H1 (cell line): ENCODE measurements around the gene ALPK3. TPM values are rescaled to one million over a fixed set of nuclear protein-coding genes. Genes with fewer than 3 reads are reported as not detected.

ENCODE experiments used
- CTCF ChIA-PET: fragments of 300-600 bp; sonication (Branson Sonifier 250); formaldehyde crosslinking; loops from one replicate; lab custom pipeline; 2021; ENCODE audit not compliant: partially characterized antibody; lab: Charles Lee
- POLR2A ChIA-PET: fragments of 300-600 bp; sonication (Branson Sonifier 250); formaldehyde crosslinking; loops from one replicate; lab custom pipeline; 2021; ENCODE audit warnings: inconsistent platforms; ENCODE audit not compliant: partially characterized antibody; lab: Charles Lee
- DNase-seq, 2 experiments: peaks; one replicate each; pipeline versions ENCODE4 v3.0.0 to v3.0.0-alpha.2; 2010 to 2022; ENCODE audit warnings: low spot score in 2 of 2, low read depth in 1 of 2, mixed read lengths in 1 of 2
- FAIRE-seq: peaks from 2 replicates; lab custom pipeline; 2011; peaks lifted over from hg19 to GRCh38; lab: Jason Lieb, UNC
- H2AFZ ChIP-seq: 2 replicates; pipeline ENCODE4 v1.8.1; 2012; ENCODE audit warnings: low read length, inconsistent platforms
- H2AK5ac ChIP-seq: 2 replicates; pipeline ENCODE4 v1.6.1; 2013; ENCODE audit warnings: low read depth, low read length
- H2BK120ac ChIP-seq: replicated peaks from 2 replicates; pipeline ENCODE3; 2013; ENCODE audit warnings: low read depth, low read length, inconsistent platforms
- H2BK12ac ChIP-seq: 2 replicates; pipeline ENCODE4 v1.6.1; 2013; ENCODE audit warnings: low read depth, low read length
- H2BK15ac ChIP-seq: 2 replicates; pipeline ENCODE4 v1.6.1; 2013; ENCODE audit warnings: low read length
- H2BK20ac ChIP-seq: 2 replicates; pipeline ENCODE4 v1.6.1; 2013; ENCODE audit warnings: low read length
- H2BK5ac ChIP-seq: 2 replicates; pipeline ENCODE4 v1.6.1; 2013; ENCODE audit warnings: low read depth, low read length
- H3K14ac ChIP-seq: 2 replicates; pipeline ENCODE4 v1.6.1; 2013; ENCODE audit warnings: inconsistent platforms; ENCODE audit not compliant: insufficient read length
- H3K18ac ChIP-seq: 2 replicates; pipeline ENCODE4 v1.6.1; 2013; ENCODE audit warnings: low read length; ENCODE audit errors: extremely low read depth
- H3K23ac ChIP-seq: 2 replicates; pipeline ENCODE4 v1.6.1; 2013; ENCODE audit warnings: inconsistent platforms; ENCODE audit not compliant: insufficient read length
- H3K23me2 ChIP-seq: 2 replicates; pipeline ENCODE4 v1.6.1; 2013; ENCODE audit warnings: low read depth, low read length
- H3K27ac ChIP-seq: 2 replicates; pipeline ENCODE4 v1.6.1; 2011; ENCODE audit warnings: low read depth, low read length, inconsistent platforms
- H3K27me3 ChIP-seq, 4 experiments: replicated peaks in 1 of 4; 1 replicate in 1 of 4; 2 replicates in 3 of 4; pipeline versions ENCODE4 v1.6.1 to v1.8.1; 2011 to 2013; ENCODE audit warnings: low read length in 3 of 4, mild to moderate bottlenecking in 3 of 4, inconsistent platforms in 2 of 4, mixed read lengths in 2 of 4, moderate library complexity in 1 of 4; ENCODE audit not compliant: control insufficient read depth in 3 of 4, insufficient read depth in 3 of 4; ENCODE audit errors: extremely low read depth in 1 of 4
- H3K36me3 ChIP-seq, 4 experiments: 2 replicates each; pipeline versions ENCODE4 v1.6.1 to v1.8.1; 2011 to 2013; ENCODE audit warnings: mild to moderate bottlenecking in 4 of 4, low read length in 3 of 4, moderate library complexity in 2 of 4, control low read depth in 1 of 4, inconsistent platforms in 1 of 4; ENCODE audit not compliant: insufficient read depth in 4 of 4, control insufficient read depth in 2 of 4
- H3K4ac ChIP-seq: replicated peaks from 2 replicates; pipeline ENCODE3; 2013; ENCODE audit warnings: low read length, low read depth, mixed read lengths, inconsistent platforms; ENCODE audit not compliant: insufficient read length
- H3K4me1 ChIP-seq, 4 experiments: replicated peaks in 1 of 4; 1 replicate in 1 of 4; 2 replicates in 3 of 4; pipeline versions ENCODE4 v1.6.1 to v1.8.1; 2011 to 2013; ENCODE audit warnings: low read length in 3 of 4, inconsistent platforms in 2 of 4, mixed read lengths in 1 of 4; ENCODE audit not compliant: insufficient read depth in 4 of 4, control insufficient read depth in 3 of 4
- H3K4me2 ChIP-seq, 2 experiments: 2 replicates each; pipeline versions ENCODE4 v1.6.1 to v1.8.1; 2011 to 2013; ENCODE audit warnings: low read depth in 2 of 2, low read length in 2 of 2, control low read depth in 1 of 2, inconsistent platforms in 1 of 2, mild to moderate bottlenecking in 1 of 2; ENCODE audit not compliant: insufficient read depth in 1 of 2
- H3K4me3 ChIP-seq, 4 experiments: fragments of 200-600, 300-600 bp in 1 of 4; sonication (generic), shearing (Covaris generic), sonication (Bioruptor Twin) in 1 of 4; 2 replicates each; pipeline versions ENCODE4 v1.5.1 to v1.8.1; 2011 to 2016; ENCODE audit warnings: low read length in 4 of 4, low read depth in 3 of 4, control low read depth in 2 of 4, inconsistent platforms in 2 of 4, mild to moderate bottlenecking in 2 of 4, mixed read lengths in 1 of 4, moderate library complexity in 1 of 4; ENCODE audit not compliant: insufficient read depth in 2 of 4; ENCODE audit errors: extremely low read depth in 1 of 4
- H3K56ac ChIP-seq: replicated peaks from 2 replicates; pipeline ENCODE3; 2013; ENCODE audit warnings: low read depth, mild to moderate bottlenecking, mixed read lengths, low read length, inconsistent platforms; ENCODE audit not compliant: insufficient read length
- H3K79me1 ChIP-seq: 2 replicates; pipeline ENCODE4 v1.6.1; 2013; ENCODE audit warnings: low read depth, low read length, control low read depth
- H3K79me2 ChIP-seq, 2 experiments: 2 replicates each; pipeline versions ENCODE4 v1.6.1 to v1.8.1; 2012 to 2013; ENCODE audit warnings: low read length in 2 of 2, mild to moderate bottlenecking in 2 of 2, inconsistent platforms in 1 of 2; ENCODE audit not compliant: insufficient read depth in 2 of 2, control insufficient read depth in 1 of 2
- H3K9ac ChIP-seq, 4 experiments: replicated peaks in 1 of 4; 1 replicate in 1 of 4; 2 replicates in 3 of 4; pipeline versions ENCODE4 v1.6.1 to v1.8.1; 2011 to 2013; ENCODE audit warnings: low read depth in 3 of 4, low read length in 3 of 4, control low read depth in 2 of 4, mild to moderate bottlenecking in 2 of 4, moderate library complexity in 2 of 4, inconsistent platforms in 1 of 4; ENCODE audit errors: extremely low read depth in 1 of 4
- H3K9me3 ChIP-seq, 2 experiments: 2 replicates each; pipeline versions ENCODE4 v1.6.1 to v1.8.1; 2012 to 2013; ENCODE audit warnings: mild to moderate bottlenecking in 2 of 2, moderate library complexity in 2 of 2, control low read depth in 1 of 2, inconsistent platforms in 1 of 2, low read depth in 1 of 2, low read length in 1 of 2, mixed read lengths in 1 of 2; ENCODE audit not compliant: insufficient read depth in 2 of 2
- H4K20me1 ChIP-seq, 2 experiments: replicated peaks in 1 of 2; 2 replicates each; pipeline versions ENCODE3 to v1.8.1; 2011 to 2013; ENCODE audit warnings: inconsistent platforms in 2 of 2, low read length in 2 of 2, mild to moderate bottlenecking in 1 of 2; ENCODE audit not compliant: insufficient read depth in 2 of 2, control insufficient read depth in 1 of 2
- H4K5ac ChIP-seq: 2 replicates; pipeline ENCODE4 v1.6.1; 2013; ENCODE audit warnings: low read length, low read depth, mixed read lengths, inconsistent platforms; ENCODE audit not compliant: insufficient read length
- H4K8ac ChIP-seq: 2 replicates; pipeline ENCODE4 v1.8.0; 2013; ENCODE audit warnings: mild to moderate bottlenecking, moderate library complexity, low read length, inconsistent platforms; ENCODE audit not compliant: insufficient read depth; ENCODE audit errors: extremely low read depth
- H4K91ac ChIP-seq: replicated peaks from 2 replicates; pipeline ENCODE3; 2013; ENCODE audit warnings: low read length, mixed read lengths, inconsistent platforms; ENCODE audit not compliant: insufficient read length
- BACH1 ChIP-seq: IDR thresholded peaks from 2 replicates; pipeline ENCODE4 v1.6.1; 2012; ENCODE audit warnings: low read length, improper control_type of control experiment
- CBX5 ChIP-seq: fragments of 300-800, 300-1000 bp; sonication (generic); IDR thresholded peaks from 2 replicates; pipeline ENCODE4 v1.7.1; 2016; ENCODE audit warnings: antibody characterized with exemption, low read length, low read depth
- CTBP2 ChIP-seq: IDR thresholded peaks from 2 replicates; pipeline ENCODE4 v1.7.0; 2011; ENCODE audit warnings: borderline replicate concordance, mild to moderate bottlenecking, moderate library complexity, mixed read lengths, low read length; ENCODE audit not compliant: insufficient read depth, insufficient read length
- EZH2 ChIP-seq: fragments of 200-600 bp; sonication (generic); IDR thresholded peaks from 2 replicates; pipeline ENCODE4 v1.7.1; 2012; ENCODE audit warnings: low read depth, mild to moderate bottlenecking, moderate library complexity, low read length, inconsistent platforms; ENCODE audit not compliant: severe bottlenecking
- JUND ChIP-seq: IDR thresholded peaks from 2 replicates; pipeline ENCODE4 v1.6.1; 2011; ENCODE audit warnings: mild to moderate bottlenecking, improper control_type of control experiment, low read length
- MAX ChIP-seq: IDR thresholded peaks from 2 replicates; pipeline ENCODE4 v1.6.1; 2012; ENCODE audit warnings: inconsistent platforms
- SAP30 ChIP-seq: fragments of 300-600 bp; sonication (generic); IDR thresholded peaks from 2 replicates; pipeline ENCODE4 v1.7.1; 2012; ENCODE audit warnings: low read length, moderate library complexity, mild to moderate bottlenecking, inconsistent platforms; ENCODE audit not compliant: insufficient read depth, insufficient replicate concordance
- SUZ12 ChIP-seq: fragments of 200-600 bp; sonication (generic); IDR thresholded peaks from 2 replicates; pipeline ENCODE4 v1.6.1; 2012; ENCODE audit warnings: mild to moderate bottlenecking, inconsistent platforms, low read length, moderate library complexity, mixed read lengths
- TAF1 ChIP-seq: IDR thresholded peaks from 2 replicates; pipeline ENCODE4 v1.6.1; 2011; ENCODE audit warnings: mild to moderate bottlenecking, low read depth, low read length
- TEAD4 ChIP-seq: IDR thresholded peaks from 2 replicates; pipeline ENCODE4 v1.6.1; 2012; ENCODE audit warnings: low read depth, low read length, inconsistent platforms, mixed read lengths
- WGBS, 2 experiments: shearing (Covaris generic) in 1 of 2; methylation state at CpG; one replicate each; pipeline versions ENCODE4 v1.1.6 to v1.1.7; 2013 to 2015; ENCODE audit warnings: low lambda C conversion rate in 2 of 2, mixed read lengths in 2 of 2, inconsistent platforms in 1 of 2, low coverage in 1 of 2, missing lambda C conversion rate in 1 of 2; ENCODE audit not compliant: insufficient replicate concordance in 2 of 2, insufficient coverage in 1 of 2, insufficient read length in 1 of 2; ENCODE audit errors: extremely low coverage in 1 of 2, missing lambda C conversion rate in 1 of 2; 5-methylcytosine and 5-hydroxymethylcytosine counted together
- polyA plus RNA-seq, 7 experiments: library from polyadenylated mRNA; depleted of rRNA in 3 of 7; stranded (reverse) in 5 of 7; unstranded in 2 of 7; fragments of >200 nt in 5 of 7; fragments of 200-250 nt in 2 of 7; gene quantifications; 1 replicate in 5 of 7; 2 replicates in 1 of 7; 4 replicates in 1 of 7; pipeline versions ENCODE4 v1.2.1 to v1.2.3, GENCODE V29; 2011 to 2013; ENCODE audit warnings: missing spikeins in 2 of 7, mixed read lengths in 2 of 7
- total RNA-seq: library from RNA; stranded (reverse); fragmentation: NEBNext Ultra II Directional; extraction: Animal tissue kit (Norgen Biotek cat#: 25700); gene quantifications from 2 replicates; pipeline ENCODE4 v1.2.1, GENCODE V29; 2021
- TF ChIP-seq, protein P1 (sequence below), 3 experiments: IDR thresholded peaks; 1 replicate in 2 of 3; 2 replicates in 1 of 3; pipeline versions ENCODE4 v1.5.1 to v1.6.1; 2011; ENCODE audit warnings: low read length in 3 of 3, mild to moderate bottlenecking in 3 of 3, inconsistent platforms in 2 of 3, low read depth in 1 of 3, moderate library complexity in 1 of 3; ENCODE audit not compliant: insufficient read depth in 1 of 3; ENCODE audit errors: control extremely low read depth in 1 of 3

ALPK3 gene
- total and polyA plus RNA-seq, 2 of the 8 experiments (the other 6 are each of a cell fraction or from before 2014, with no cell fraction given), result 4.4 to 19.2 TPM

- H2BK12ac ChIP-seq, result no peak overlapping the region
- no peak overlapping the region for H2AK5ac ChIP-seq
- CTCF ChIA-PET, result interaction anchor here (1.2 kb wide), 1 partner anchor 35 kb away, joined by 4 read pairs; no protein-coding TSS in a partner anchor
- H4K5ac ChIP-seq, result no peak overlapping the region
- H3K14ac ChIP-seq, result no peak overlapping the region
- FAIRE-seq (no peak), DNase-seq (no peak)
- no peak overlapping the region for H2BK20ac ChIP-seq
- no peak overlapping the region for H3K9ac ChIP-seq
- no peaks in the 10 kb centered on the region for H3K4me1 ChIP-seq
- no peaks in the 10 kb centered on the region for H3K9me3 ChIP-seq
- H2BK5ac ChIP-seq, result no peak overlapping the region
- H2BK15ac ChIP-seq, result peak overlapping the region; percentile 90; the same call in 1 of the 2 replicates
- no peak overlapping the region for H2BK120ac ChIP-seq
- H3K4ac ChIP-seq, result no peak overlapping the region
- POLR2A ChIA-PET, result interaction anchor here (0.7 kb wide), 1 partner anchor 32 kb away, joined by 4 read pairs; no protein-coding TSS in a partner anchor
- no peak overlapping the region for H3K18ac ChIP-seq
- no peak overlapping the region for H3K27ac ChIP-seq
- H2AFZ ChIP-seq, result no peak overlapping the region
- no peaks in the 10 kb centered on the region for H4K20me1 ChIP-seq
- WGBS, 2 experiments, result 81% methylated on average over 3 of the region's 3 CpGs; no CpG with 5 or more reads in 1 of the 2 experiments
- H3K27me3 ChIP-seq, result no peaks in the 10 kb centered on the region
- no peak overlapping the region for H4K8ac ChIP-seq
- H3K36me3 ChIP-seq, result no peaks in the 10 kb centered on the region
- H4K91ac ChIP-seq, result no peak overlapping the region
- no peaks in the 10 kb centered on the region for H3K79me2 ChIP-seq
- no peaks in the 10 kb centered on the region for H3K23me2 ChIP-seq
- no peak overlapping the region for H3K56ac ChIP-seq
- no peak overlapping the region for H3K4me2 ChIP-seq
- H3K23ac ChIP-seq, result no peak overlapping the region
- no peak overlapping the region for H3K4me3 ChIP-seq
- no peaks in the 10 kb centered on the region for H3K79me1 ChIP-seq
- TF ChIP-seq CBX5, result no peak
- TF ChIP-seq JUND, result no peak
- no peak for TF ChIP-seq CTBP2
- TF ChIP-seq SAP30, result no peak
- no peak for TF ChIP-seq TEAD4
- TF ChIP-seq, protein P1, sequence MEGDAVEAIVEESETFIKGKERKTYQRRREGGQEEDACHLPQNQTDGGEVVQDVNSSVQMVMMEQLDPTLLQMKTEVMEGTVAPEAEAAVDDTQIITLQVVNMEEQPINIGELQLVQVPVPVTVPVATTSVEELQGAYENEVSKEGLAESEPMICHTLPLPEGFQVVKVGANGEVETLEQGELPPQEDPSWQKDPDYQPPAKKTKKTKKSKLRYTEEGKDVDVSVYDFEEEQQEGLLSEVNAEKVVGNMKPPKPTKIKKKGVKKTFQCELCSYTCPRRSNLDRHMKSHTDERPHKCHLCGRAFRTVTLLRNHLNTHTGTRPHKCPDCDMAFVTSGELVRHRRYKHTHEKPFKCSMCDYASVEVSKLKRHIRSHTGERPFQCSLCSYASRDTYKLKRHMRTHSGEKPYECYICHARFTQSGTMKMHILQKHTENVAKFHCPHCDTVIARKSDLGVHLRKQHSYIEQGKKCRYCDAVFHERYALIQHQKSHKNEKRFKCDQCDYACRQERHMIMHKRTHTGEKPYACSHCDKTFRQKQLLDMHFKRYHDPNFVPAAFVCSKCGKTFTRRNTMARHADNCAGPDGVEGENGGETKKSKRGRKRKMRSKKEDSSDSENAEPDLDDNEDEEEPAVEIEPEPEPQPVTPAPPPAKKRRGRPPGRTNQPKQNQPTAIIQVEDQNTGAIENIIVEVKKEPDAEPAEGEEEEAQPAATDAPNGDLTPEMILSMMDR (IDR thresholded peaks at IDR 0.05; ENCODE audit: control extremely low read depth in 1 of 3, insufficient read depth in 1 of 3, low read depth in 1 of 3, low read length in 3 of 3), result no peak
- no peak for TF ChIP-seq BACH1
- no peak for TF ChIP-seq TAF1
- TF ChIP-seq MAX, result no peak
- no peak for TF ChIP-seq SUZ12
- no peak for TF ChIP-seq EZH2
These were observed 98.4 kb downstream of the ALPK3 start for GRCh38 chr15:84915606-84915958.
